Hematopoietic multipotent progenitor cell treated with erythropoietin and hydrocortisone succinate and interleukin-3 and kit ligand, for 4 days (in vitro differentiated cells): Measurements from ENCODE around the gene MTG1.
A peak's percentile ranks its signal among the peaks of the same experiment; 100 is the strongest.
"Not testable (repeated sequence)": the region's sequence is repeated elsewhere in the genome, so short reads cannot be mapped to it uniquely, and the experiment has no call there.

Experiments used
- DNase-seq: peaks from one replicate; pipeline ENCODE4 v3.0.0-alpha.2; 2015

The MTG1 gene

GRCh38 chr10:133379152-133379800 is 14.7 kb upstream of the MTG1 start, which contains the start of gene PAOX:
Gene PAOX, plus strand, starts transcription at chr10:133379262. Its CDS starts 55 bp downstream, at chr10:133379317.
- DNase-seq = peak; percentile 62

DNA sequence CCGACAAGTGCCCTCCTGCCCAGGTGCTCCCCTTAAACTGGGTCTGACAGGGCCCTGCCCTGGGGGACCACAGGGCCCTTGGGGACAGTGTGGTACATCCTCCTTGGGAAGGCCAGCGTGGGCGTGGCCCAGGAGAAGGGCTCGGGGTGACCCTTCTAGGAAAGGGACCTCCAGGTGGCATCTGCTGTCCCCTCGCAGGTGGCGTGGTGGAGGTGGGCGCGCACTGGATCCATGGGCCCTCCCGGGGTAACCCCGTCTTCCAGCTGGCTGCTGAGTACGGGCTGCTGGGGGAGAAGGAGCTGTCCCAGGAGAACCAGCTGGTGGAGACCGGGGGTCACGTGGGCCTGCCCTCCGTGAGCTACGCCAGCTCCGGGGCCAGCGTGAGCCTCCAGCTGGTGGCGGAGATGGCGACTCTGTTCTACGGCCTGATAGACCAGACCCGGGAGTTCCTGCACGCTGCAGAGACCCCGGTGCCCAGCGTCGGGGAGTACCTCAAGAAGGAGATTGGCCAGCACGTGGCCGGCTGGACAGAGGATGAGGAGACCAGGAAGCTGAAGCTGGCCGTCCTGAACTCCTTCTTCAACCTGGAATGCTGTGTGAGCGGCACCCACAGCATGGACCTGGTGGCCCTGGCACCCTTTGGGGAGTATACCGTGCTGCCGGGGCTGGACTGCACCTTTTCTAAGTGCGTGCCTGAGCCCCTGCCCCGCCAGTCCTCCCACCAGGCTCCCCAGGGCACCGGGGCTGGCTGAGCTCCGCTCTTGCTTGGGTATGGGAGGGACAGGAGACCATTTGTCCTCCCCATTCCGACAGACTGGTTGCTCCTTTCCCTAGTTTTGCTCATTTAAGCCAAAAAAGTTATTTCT is 13.9 kb upstream of the MTG1 start:
- no peak for DNase-seq

- DNase-seq = peak; percentile 50
Measured at GRCh38 chr10:133381036-133381435, 12.9 kb upstream of the MTG1 start.

DNA sequence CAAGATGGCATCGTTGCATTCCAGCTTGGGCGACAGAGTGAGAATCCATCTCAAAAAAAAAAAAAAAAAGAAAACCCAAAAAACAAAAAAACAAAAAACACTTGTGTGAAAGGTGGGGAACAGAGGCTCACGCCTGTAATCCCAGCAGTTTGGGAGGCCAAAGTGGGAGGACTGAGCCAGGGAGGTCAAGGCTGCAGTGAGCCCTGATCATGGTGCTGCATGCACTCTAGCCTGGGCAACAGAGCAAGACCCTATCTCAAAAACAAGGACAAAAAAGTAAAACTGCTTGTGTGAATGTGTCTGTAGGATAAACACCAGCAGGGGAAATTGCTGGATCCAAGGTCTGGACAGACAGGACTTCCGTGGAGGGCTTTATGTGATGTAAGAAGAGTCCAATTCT is 10.4 kb upstream of the MTG1 start:
- DNase-seq = no peak

DNA sequence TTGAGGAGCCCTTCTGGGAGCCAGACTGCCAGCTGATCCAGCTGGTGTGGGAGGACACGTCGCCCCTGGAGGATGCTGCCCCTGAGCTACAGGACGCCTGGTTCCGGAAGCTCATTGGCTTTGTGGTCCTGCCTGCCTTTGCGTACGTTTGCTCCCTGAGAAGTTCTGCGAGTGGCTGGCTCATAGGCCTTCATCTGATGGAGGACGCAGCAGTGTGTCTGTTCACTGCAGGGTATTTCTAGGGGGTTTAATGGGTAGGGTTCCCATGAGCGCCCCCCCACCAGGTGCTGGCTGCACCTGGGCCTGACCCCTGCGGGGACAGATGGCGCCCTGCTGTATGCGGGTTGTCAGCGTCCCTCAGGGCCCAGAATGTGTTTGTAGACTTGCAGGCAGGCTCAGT is 9.9 kb upstream of the MTG1 start:
- DNase-seq = no peak

GRCh38 chr10:133385214-133385613 is 8.7 kb upstream of the MTG1 start:
- DNase-seq = no peak

- not testable (repeated sequence) for DNase-seq
Measured at GRCh38 chr10:133386951-133387350, 7.0 kb upstream of the MTG1 start.

- peak; percentile 64 for DNase-seq
Measured at GRCh38 chr10:133388236-133388972, 5.6 kb upstream of the MTG1 start.

GRCh38 chr10:133388973-133389818 is 4.8 kb upstream of the MTG1 start:
- peak; percentile 57 for DNase-seq

- DNase-seq = no peak
Measured at GRCh38 chr10:133390597-133391248, 3.2 kb upstream of the MTG1 start.

GRCh38 chr10:133391249-133391635 is 2.7 kb upstream of the MTG1 start:
- DNase-seq = no peak

GRCh38 chr10:133391761-133392518 is 2.0 kb upstream of the MTG1 start:
- DNase-seq = no peak

DNA sequence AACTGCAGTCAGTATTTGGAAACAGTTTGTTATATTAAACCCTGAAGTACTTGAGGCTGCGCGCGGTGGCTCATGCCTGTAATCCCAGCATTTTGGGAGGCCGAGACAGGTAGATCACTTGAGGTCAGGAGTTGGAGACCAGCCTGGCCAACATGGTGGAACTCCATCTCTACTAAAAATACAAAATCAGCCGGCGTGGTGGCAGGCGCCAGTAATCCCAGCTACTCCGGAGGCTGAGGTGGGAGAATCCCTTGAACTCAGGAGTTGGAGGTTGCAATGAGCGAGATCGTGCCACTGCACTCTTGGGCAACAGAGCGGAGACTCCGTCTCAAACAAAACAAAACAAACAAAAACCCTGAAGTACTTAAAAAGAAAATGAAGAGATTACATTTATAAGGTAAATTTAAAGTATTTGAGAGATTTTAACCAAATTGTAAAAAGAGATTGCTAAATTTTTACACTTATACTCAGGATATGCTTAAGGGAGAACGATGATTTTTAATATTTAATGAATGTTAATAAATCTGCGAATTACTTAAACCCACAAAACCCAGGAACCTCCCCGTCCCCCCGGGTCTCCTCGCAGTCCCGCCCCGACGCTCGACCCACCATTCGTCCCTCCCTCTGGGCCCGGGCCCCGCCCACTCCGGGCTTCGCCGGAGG is 425 bp upstream of the MTG1 start:
- DNase-seq = no peak

GRCh38 chr10:133394801-133395221 is 854 bp downstream of the MTG1 start:
- peak; percentile 40 for DNase-seq

- DNase-seq = no peak
Measured at GRCh38 chr10:133396035-133396624, 2.2 kb downstream of the MTG1 start.

- DNase-seq = no peak
Measured at GRCh38 chr10:133397938-133398337, 4.0 kb downstream of the MTG1 start.

DNA sequence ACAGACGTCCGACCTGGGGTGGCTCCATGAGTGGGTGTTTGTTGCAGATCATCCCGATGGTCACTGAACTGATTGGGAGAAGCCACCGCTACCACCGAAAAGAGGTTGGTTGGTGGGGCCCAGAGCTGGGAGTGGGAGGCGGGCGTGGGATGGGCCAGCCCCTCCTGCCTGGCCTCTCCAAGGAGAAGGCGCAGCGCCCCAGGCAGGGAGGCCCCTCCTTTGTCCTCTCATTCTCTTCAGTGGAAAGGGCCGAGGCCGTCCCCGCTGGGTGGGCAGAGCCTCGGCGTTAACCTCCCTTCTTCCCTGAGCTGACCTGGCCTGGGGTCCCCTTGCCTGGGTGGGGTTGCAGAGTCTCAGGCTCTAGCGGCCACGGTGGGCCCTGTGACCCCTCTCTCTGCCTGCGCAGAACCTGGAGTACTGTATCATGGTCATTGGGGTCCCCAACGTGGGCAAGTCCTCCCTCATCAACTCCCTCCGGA is 5.2 kb downstream of the MTG1 start:
- no peak for DNase-seq

DNA sequence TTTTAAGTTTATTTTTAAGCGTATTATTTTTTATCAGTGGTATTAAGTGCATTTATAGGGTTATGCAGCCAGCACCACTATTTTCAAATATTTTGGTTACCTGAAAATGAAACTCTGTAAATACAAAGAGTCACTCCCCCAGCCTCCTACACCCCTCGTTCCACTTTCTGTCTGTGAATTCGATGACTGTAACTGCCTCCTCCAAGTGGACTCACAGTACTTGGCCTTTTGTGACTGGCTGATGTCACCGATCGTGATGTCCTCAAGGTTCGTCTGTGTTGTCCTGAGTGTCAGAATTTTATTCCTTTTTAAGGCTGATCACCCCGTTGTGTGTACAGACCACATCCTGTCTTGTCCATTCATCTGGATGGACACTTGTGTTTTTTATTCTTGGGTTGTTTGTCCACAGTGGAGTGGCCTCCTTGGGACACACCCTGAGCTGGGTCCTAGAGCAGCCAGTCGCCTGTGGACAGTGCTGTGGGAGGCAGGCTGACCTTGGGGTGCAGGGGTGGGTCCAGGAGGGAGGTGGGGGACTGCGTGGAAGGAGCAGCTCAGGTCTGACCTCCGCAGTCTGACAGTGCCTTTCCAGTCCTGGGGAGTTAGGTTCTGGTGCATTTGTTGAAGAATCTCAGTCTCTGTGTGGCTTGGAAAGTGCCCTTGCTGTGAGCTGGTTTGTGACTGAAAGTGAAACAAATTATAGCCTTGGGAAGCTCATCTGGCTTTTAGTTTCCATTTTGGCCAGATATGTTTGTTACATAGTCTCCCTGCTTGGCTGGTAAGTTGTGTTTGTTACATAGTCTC is 6.9 kb downstream of the MTG1 start:
- DNase-seq = no peak

DNA sequence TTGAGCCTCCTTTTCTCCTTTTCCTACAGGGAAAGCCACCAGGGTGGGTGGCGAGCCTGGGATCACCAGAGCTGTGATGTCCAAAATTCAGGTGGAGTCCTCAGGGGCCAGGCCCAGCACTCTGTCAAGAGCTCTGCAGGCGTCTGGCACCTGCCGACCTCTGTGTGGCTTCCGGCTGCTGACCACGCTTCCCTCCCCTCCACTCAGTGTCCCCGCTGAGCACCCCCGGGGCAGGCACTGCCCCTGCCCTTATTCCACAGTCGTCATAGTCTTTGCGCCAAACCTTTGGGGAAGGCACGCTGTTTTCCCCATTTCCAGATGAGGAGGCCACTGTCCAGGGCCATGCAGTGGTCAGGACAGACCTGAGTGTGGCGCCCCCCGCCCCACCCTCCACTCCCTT is 7.5 kb downstream of the MTG1 start:
- DNase-seq = no peak
